Gastrocnemius medialis (tissue), 4 donors: ENCODE data around the gene TUFM.

Experiments
- CTCF ChIP-seq, 5 experiments: fragments of 450-650 bp in 3 of 5; fragments of 200-600 bp in 2 of 5; sonication (generic) in 2 of 5; IDR thresholded peaks in 4 of 5; conservative IDR thresholded peaks in 1 of 5; 1 replicate in 4 of 5; 2 replicates in 1 of 5; pipeline ENCODE4 v1.5.1; 2016 to 2019; ENCODE audit warnings: antibody characterized with exemption in 5 of 5, mild to moderate bottlenecking in 3 of 5, moderate library complexity in 3 of 5
- POLR2A ChIP-seq, 2 donors: fragments of 450-650 bp; IDR thresholded peaks; one replicate each; pipeline ENCODE4 v1.6.1; 2017; ENCODE audit warnings: antibody characterized with exemption in 2 of 2, mild to moderate bottlenecking in 2 of 2, moderate library complexity in 2 of 2

- no peak for TF ChIP-seq CTCF (IDR thresholded peaks at IDR 0.05 in 4 of 5, conservative IDR thresholded peaks at IDR 0.05 in 1 of 5)
- no peak for TF ChIP-seq POLR2A (IDR thresholded peaks at IDR 0.05)
Observed at GRCh38 chr16:28820016-28820415, 26.1 kb downstream of the TUFM start.
